HG03558 (cell line): Measurements from ENCODE around the gene KTI12.
"Not testable (repeated sequence)": the region's sequence is repeated elsewhere in the genome, so short reads cannot be mapped to it uniquely, and the experiment has no call there.

Experiments used
- ATAC-seq: cut with Tn5 transposase; IDR thresholded peaks from one replicate; pipeline ENCODE4 v1.9.1; 2021; ENCODE audit warnings: moderate number of reproducible peaks; ENCODE audit not compliant: unreplicated experiment; ENCODE audit errors: extremely low read depth

The KTI12 gene, protein sequence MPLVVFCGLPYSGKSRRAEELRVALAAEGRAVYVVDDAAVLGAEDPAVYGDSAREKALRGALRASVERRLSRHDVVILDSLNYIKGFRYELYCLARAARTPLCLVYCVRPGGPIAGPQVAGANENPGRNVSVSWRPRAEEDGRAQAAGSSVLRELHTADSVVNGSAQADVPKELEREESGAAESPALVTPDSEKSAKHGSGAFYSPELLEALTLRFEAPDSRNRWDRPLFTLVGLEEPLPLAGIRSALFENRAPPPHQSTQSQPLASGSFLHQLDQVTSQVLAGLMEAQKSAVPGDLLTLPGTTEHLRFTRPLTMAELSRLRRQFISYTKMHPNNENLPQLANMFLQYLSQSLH

DNA sequence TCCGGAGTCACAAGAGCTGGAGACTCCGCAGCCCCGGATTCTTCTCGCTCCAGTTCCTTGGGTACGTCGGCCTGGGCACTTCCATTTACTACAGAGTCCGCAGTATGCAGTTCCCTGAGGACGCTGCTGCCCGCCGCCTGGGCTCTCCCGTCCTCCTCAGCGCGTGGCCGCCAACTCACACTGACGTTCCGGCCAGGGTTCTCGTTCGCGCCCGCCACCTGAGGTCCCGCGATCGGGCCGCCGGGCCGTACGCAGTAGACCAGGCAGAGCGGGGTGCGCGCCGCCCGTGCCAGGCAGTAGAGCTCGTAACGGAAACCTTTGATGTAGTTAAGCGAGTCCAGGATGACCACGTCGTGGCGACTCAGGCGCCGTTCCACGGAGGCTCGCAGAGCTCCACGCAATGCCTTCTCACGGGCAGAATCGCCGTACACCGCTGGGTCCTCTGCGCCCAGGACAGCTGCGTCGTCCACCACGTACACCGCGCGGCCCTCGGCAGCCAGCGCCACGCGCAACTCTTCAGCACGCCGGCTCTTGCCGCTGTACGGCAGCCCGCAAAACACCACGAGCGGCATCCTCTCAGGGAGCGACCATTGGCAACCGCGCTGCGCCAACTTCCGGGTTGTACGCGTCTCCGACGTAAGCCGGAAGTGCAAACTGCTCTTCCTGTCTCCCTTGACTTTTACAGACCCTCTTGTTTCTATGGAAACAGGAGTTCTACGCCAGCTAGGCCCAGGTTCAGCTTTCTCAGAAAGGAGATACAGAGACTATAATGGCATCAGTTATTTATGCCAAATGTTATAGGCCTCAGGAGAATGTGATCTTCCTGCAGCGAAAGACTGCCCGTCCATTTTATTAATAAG, at the start of gene KTI12:
KTI12 (minus strand) TSS at position 621 of the 860 bp plus-strand sequence; CDS start at position 572, 49 bp downstream.
- ATAC-seq: peak; percentile 84

DNA sequence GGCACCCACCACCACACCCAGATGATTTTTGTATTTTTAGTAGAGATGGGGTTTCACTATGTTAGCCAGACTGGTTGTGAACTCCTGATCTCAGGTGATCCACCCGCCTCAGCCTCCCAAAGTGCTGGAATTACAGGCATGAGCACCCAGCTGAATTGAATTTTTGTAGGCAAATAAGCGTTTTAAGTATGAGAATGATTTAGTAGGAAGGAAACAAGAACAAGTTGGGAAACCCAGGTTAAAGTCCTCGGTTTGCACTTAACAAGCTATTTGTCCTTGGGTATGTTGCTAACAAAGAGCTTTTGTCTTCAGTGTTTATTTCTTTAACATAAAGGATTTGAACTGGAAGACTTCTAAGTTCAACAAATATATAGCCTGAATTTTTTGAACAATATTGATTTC, 46.4 kb upstream of the KTI12 start:
- ATAC-seq: no peak

DNA sequence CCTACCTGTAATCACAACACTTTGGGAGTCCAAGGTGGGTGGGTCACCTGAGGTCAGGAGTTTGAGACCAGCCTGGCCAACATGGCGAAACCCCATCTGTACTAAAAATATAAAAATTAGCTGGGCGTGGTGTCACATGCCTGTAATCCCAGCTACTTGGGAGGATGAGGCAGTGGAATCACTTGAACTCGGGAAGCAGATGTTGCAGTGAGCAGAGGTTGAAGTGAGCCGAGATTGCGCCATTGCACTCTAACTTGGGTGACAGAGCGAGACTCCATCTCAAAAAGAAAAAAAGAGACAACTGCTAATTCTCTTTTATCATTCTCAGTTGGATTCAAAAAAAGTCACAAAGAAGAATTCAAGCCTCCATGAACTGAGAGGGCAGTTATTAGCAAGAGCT, 43.7 kb upstream of the KTI12 start:
- ATAC-seq: not testable (repeated sequence)

DNA sequence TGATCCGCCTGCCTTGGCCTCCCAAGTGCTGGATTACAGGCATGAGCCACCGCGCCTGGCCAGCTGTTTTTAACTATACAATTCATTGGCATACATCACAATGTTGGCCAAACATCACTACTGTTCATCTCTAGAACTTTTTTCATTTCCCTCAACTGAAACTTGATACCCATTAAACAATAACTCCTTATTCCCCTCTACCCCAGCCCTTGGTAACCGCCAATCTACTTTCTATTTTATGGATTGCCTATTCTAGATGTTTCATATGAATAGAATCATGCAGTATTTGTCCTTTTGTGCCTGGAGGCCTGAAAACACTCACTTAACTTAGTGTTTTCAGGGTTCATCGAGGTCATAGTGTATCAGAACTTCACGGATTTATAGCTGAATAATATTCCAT, 38.7 kb upstream of the KTI12 start:
- ATAC-seq: no peak

DNA sequence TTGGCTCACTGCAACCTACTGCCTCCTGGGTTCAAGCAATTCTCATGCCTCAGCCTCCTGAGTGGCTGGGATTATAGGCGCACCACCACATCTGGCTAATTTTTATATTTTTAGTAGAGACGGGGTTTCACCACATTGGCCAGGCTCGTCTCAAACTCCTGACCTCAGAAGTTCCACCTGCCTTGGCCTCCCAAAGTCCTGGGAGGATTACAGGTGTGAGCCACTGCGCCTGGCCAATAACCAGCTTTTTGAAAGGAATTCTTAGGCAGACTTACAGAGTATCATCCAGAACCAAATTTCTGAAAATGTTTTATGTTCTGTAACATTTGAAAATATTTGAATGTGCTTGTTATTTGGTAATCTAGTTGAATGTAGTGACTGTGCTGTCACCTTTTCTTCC, 37.1 kb upstream of the KTI12 start:
- no peak for ATAC-seq

DNA sequence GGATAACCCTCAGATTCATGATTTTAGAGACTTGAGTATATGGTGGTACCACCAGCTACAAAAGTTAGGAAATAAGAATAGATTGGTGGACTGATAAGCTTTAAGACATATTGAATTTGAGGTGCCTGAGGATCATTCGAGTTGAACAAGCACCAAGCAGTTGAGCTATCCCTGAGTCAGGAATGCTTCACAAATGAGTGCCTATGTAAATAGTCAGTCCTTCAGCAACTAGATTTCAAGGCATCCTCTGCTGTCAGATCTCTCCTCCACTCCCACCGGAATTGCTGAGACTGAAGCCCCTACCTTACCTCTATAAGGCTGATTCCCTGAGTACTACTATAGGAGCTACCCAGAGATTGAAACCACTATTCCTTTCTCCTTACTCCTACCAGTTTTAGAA, 29.6 kb upstream of the KTI12 start:
- ATAC-seq: no peak

DNA sequence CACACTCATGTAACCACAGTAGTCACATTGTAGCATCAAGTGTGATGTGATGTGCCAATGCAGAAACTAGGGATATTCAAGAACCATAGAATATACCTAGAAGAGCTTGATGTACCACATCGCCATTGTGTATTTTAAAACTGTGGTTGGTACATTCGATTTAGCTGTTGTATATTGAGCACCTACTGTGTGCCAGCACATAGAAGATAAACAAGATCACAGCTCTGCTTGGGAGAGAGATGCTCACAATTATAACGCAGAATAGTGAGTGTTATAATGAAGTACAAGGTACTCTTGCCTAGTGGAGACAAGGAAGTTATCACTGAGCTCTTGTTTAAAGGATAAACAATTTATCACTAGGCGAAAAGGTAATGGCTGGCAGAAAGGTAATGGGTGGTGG, 27.2 kb upstream of the KTI12 start:
- ATAC-seq: no peak

DNA sequence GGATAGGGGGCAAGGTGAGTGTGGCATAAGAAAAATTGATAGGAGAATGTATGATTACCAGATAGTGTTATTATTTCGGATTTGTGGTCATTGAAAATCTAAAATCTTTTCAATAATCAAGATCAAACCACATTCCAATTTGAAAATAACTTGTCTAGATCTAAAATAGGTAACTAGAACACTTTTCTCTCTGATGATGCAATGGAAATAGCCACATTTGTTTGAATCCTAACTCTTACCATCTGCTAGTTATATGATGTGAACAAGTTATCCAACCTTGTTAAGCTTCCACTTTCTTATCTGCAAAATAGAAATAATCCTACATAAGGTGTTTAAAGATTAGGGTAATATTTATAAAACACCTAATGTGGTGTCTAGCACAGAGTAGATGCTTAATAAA, 26.3 kb upstream of the KTI12 start:
- no peak for ATAC-seq

DNA sequence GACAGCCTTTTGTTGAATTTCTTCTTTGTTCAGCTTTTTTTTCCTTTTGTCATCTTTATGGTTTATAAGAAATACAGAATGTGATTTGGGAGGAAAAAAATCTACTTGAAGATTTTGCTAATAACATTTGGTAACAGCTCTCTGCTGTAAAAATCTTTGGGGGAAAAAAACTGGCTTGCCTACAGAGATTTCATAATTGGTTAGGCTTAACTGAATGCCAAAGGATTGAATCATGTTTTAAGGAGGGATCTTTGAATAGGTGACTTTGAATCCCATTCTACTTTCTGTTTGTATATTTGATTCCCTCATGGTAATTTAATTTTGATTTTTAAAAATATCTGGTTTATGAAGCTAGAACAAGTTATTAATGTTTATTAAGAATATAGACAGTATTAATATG, 25.7 kb upstream of the KTI12 start:
- no peak for ATAC-seq

DNA sequence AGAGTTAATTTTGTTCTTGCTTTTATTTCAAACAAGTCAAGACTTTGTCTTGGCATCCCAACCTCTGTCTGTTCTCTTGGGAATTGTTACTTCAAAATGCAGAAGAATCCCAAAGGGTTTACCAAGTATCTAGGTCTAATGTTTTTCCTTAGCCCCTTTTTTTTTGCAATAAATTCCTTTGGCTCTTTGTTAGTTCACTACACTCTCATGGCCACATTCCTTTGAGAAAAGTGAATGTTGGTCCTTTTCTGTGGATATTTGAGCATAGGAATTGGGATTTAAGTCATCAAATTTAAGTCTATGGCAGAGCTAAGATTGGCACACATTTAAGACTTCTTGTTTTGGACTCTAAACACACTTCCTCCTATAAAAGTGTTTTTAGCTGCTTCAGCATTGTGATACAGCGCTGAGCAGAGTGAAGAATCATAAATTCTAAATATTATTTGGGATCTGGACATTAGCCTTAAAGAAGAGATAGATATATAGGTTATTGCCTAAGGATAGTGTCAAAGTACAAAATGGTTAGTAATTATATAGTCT, 24.3 kb upstream of the KTI12 start:
- no peak for ATAC-seq

DNA sequence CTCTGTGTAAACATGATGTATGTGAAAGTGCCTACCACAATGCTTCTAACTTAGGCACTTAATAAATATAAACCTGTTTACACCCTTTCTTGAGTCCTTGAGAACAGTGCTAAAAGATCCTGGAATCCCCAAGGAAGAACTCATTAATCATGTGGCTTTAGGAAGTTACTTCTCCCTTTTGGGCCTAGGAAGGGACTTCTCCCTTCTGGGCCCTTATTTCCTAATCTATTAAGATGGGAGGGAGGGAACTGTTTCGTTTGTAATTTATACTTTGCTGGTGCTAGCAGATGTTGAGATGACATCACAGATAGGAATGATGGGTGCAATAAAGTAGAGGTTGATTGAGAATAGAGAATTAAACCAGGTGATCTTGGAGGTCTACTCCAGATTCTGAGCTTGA, 23.6 kb upstream of the KTI12 start:
- no peak for ATAC-seq

DNA sequence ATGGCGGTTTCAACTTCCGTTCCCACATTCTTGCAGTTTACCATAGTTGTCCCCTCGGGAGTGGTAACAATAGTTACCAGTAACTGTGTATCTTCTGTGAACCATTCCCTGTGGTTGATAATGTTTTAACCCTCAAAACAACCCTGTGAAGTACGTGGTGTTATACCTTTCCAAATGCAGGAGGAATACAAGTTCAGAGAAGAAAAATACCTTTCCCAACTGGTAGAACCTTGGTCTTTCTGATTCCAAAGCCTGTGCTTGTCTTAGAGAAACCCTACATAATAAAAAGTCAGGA, 23.3 kb upstream of the KTI12 start:
- peak; percentile 28 for ATAC-seq

DNA sequence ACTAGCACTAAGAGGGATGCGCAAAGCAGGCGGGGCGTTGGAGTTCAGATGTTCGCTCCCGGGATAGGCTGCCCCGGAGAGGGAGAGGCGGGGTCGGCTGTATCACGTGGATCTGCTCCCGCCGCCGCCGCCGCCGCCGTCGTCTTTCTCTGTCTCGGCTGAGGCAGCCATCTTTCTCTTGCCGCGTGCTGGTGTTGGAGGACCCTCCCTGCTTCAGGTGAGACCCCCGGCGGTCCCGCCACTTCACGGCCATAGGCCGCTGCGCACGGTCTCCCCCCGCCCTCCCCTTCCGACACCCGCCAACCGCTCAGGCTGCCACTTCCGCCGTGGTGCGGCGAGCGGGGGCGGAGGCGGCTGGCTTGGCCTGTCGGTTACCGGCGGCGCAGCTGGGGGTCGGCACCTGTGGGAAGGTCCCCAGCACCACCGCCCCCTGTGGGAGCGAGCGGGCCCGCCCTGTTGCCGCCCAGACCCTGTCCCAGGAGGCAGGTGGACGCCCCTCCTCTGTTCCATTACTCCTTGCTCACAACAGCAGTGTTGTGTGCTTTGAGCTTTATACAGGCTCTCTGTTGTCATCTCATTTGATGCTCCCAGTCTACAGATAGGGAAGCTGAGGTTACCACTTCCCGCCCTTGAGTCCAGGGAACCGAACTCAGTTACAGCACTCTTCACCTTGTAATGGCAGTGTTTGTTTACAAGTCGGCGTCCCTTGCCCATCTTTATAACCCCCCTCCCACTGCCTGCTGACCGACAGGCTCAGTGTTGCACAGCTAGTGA, 22.7 kb upstream of the KTI12 start, which contains the start of gene BTF3L4:
BTF3L4 (plus strand) TSS at position 133 of the 774 bp plus-strand sequence. CDS start 3,553 bp downstream, outside the sequence.
- peak; percentile 54 for ATAC-seq

DNA sequence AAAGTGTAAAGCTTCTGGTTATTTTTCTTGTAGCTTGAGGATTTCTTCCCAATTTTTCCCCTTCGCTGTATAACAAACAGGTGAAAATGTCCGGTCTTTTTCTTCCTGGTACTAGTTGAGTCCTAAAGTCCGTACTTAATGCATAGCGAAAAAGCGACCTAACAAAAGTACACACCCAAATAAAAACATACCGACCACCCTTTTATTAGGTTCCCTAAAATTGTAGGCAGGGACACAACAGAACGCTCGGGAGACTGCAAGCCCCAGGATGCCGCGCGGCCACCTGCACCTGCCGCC, 22.2 kb upstream of the KTI12 start:
- ATAC-seq: no peak

DNA sequence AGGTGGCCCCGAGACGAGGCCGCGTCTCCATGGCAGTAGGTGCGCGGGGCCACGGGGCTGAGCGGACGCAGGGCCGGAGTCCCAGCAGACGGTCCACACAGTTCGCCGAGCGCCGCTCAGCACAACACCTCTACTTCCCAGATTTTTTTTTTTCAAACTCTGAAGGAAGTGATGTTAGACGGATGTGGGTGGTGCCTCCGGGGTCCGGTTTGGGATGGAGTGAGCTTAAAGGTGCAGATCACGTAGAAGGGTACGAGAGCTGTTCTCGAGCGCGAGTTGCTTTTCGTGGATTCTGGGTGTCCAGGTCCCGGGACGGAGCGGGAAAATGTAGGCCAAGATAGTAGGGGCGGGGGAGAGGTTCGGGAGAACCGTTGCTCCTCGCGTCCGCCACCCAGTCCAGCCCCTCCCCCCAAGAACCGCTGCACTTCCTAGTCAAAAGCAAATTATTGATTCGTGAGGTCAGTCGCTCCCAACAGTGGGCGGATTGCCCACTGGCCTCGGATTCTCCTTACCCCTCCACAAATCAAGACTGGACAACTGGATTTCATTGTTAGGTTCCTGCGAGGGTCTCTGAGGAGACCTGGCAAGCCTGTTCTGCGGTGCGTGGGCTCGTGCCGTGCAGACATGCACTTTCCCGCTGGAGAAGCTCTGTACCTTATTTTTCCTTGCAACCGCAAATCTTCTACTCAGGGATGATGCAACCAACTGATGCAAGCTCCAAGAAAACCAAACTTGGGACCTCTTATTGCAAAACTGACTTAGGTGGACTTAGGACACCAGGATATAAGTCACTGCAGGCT, 21.7 kb upstream of the KTI12 start, which contains the start of gene TXNDC12:
TXNDC12 (minus strand) TSS at position 126 of the 800 bp plus-strand sequence; CDS start at position 31, 95 bp downstream.
- peak; percentile 34 for ATAC-seq

DNA sequence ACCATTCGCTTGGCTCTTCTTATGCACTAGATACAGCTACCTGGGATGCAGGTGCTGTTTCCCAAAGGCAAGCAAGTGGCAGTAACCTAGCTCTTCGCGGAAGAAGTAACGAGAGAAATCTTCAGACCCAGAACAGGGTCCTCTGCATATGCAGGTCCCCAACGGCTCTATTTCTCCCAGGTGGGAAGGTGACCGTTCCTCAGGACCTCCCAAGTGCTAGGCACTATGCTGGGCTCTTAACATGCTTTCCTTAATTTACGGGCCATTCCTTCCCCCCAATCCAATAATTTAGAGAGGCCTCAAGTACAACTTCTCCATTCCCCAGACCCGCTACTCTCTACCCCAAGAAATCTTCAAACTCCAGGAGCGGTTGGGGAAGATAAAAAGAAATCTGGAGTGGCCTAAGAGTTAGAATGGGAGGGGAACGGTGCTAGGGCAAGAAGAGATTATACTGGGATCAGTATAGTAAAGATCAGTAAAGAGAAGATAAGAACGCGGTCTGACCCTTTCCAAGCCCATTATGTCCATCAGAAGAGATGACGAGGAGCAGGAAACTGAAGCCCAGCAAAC, 21.0 kb upstream of the KTI12 start:
- ATAC-seq: no peak

DNA sequence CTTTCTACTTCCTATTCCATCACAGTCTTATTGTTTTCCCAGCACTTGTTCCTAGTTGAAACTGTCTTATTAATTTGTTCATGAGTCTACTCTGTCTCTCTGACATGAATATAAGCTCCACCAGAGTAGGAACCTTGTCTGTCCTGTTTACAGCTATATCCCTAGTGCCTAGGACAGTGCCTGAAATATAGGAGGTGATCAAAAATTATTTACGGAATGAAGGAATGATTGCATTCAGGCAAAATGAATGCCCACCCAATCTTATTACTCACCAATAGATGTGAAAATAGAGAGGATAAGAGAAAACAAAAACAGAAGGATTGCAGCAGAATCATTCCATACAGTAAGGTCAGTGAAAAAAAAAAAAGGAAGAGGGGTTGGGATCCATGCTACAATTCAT, 20.3 kb upstream of the KTI12 start:
- no peak for ATAC-seq

DNA sequence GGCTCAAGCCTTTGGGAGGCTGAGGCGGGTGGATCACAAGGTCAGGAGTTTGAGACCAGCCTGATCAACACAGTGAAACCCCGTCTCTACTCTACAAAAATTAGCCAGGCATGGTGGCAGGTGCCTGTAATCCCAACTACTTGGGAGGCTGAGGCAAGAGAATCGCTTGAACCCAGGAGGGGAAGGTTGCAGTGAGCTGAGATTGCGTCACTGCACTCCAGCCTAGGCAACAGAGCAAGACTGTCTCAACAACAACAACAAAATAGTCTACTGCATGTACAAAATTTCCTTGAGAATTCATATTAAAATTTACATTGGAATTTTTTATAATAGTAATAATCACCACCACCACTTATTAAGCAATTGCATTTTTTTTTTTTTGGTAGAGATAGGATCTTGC, 15.7 kb upstream of the KTI12 start:
- ATAC-seq: not testable (repeated sequence)

DNA sequence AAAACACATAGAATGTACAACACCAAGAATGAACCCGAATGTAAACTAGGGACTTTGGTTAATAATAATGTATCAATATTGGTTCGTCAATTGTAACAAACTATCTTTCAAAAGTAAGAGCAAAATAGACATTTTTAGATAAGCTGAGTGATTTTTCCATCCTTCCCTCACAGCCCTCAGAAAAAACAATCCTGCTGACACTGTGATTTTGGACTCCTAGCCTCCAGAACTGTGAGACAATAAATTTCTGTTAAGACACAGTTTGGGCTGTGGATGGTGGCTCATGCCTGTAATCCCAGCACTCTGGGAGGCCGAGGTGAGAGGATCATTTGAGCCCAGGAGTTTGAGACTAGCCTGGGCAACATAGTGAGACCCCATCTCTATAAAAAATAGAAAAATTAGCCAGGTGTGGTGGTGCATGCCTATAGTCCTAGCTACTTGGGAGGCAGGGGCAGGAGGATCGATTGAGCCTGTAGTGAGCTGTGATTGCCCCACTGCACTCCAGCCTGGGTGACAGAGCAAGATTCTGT, 12.1 kb upstream of the KTI12 start:
- not testable (repeated sequence) for ATAC-seq
